Right lobe of liver (tissue), 6 donors: ENCODE data around the gene DCPS. TPM values are rescaled to one million over a fixed set of nuclear protein-coding genes. Genes with fewer than 3 reads are reported as not detected.

Experiments
- ATAC-seq, 4 donors: fragments of 200-7000 bp; cut with Tn5 transposase; one replicate each; pipeline ENCODE4 v1.9.1; 2020; ENCODE audit warnings: mild to moderate bottlenecking in 4 of 4, moderate library complexity in 4 of 4
- DNase-seq, 3 donors: peaks; one replicate each; pipeline ENCODE4 v3.0.0-alpha.2; 2020
- H3K27ac ChIP-seq, 3 donors: fragments of 200-600 bp; one replicate each; pipeline ENCODE4 v1.8.0; 2022
- H3K27me3 ChIP-seq, 2 donors: fragments of 200-600 bp; one replicate each; pipeline ENCODE4 v1.8.0; 2022
- H3K36me3 ChIP-seq, 4 donors: fragments of 200-600 bp; sonication (generic) in 1 of 4; one replicate each; pipeline versions ENCODE4 v1.5.1 to v1.8.0; 2017 to 2022; ENCODE audit warnings: control low read depth in 1 of 4
- H3K4me1 ChIP-seq, 4 donors: fragments of 200-600 bp; sonication (generic) in 1 of 4; one replicate each; pipeline versions ENCODE4 v1.5.1 to v1.8.0; 2017 to 2022; ENCODE audit warnings: control low read depth in 1 of 4
- H3K4me3 ChIP-seq, 3 donors: fragments of 200-600 bp; one replicate each; pipeline ENCODE4 v1.8.0; 2022
- H3K9me3 ChIP-seq, 4 donors: fragments of 200-600 bp; sonication (generic) in 1 of 4; one replicate each; pipeline versions ENCODE4 v1.5.1 to v1.8.0; 2017 to 2022; ENCODE audit warnings: control low read depth in 1 of 4
- POLR2A ChIP-seq: fragments of 450-650 bp; IDR thresholded peaks from one replicate; pipeline ENCODE4 v1.6.1; 2017; ENCODE audit warnings: antibody characterized with exemption, mild to moderate bottlenecking
- WGBS: methylation state at CpG from one replicate; pipeline ENCODE4 v1.1.6; 2018; ENCODE audit warnings: low coverage, low lambda C conversion rate; ENCODE audit not compliant: insufficient coverage; ENCODE audit errors: missing lambda C conversion rate; 5-methylcytosine and 5-hydroxymethylcytosine counted together
- intact Hi-C, 2 donors: fragments of 100-400 bp; cut with DNase I; formaldehyde crosslinking; loops; one replicate each; pipeline versions ENCODE4 v1.11.2 to v1.14.1; 2022
- total RNA-seq, 6 experiments: library from RNA; depleted of rRNA in 2 of 6; stranded (reverse); fragments of >200 nt in 2 of 6; fragmentation: NEBNext Ultra II Directional in 3 of 6; extraction: Animal tissue kit (Norgen Biotek cat#: 25700) in 3 of 6; gene quantifications; one replicate each; pipeline versions ENCODE4 v1.1.0 to v1.2.4, GENCODE V29; 2016 to 2023
- TF ChIP-seq, protein P1 (sequence below), 4 donors: fragments of 200-600 bp in 3 of 4; fragments of 450-650 bp in 1 of 4; IDR thresholded peaks; one replicate each; pipeline versions ENCODE4 v1.5.1 to v1.8.0; 2016 to 2022; ENCODE audit warnings: antibody characterized with exemption in 4 of 4, mild to moderate bottlenecking in 2 of 4
- donor health status: DM: no; HTN: yes; CAD: no.
- donor health status: DM: no; HTN: no; CAD: no.
- donor health status: DM: no; HTN: no; CAD: no.
- donor health status: DM: no; HTN: yes; CAD: no.
- donor health status: DM: no; HTN: yes; CAD: no.

DCPS gene
- total RNA-seq, 6 experiments from 2014 or later = 12.6 to 65.2 (median 21.9) TPM

DNA sequence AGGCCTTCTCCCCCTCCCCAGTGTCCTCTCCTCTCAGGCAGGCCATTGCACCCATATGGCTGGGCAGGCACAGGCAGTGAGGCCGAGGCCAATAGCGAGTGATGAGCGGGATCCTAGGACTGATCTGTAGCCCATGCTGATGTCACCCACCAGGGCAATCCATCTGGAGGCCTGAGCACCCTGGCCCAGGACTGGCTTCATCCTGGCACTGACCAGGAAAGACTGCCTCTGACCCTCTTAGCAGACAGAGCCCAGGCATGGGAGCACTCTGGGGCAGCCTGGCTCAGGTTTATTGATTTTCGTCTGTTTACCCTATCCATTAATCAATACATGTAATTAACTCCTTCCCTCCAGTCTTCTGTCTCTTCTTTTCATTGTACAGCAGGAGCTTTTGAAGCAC lies 26.1 kb upstream of the DCPS start:
- intact Hi-C loops = no loop called here
- DNase-seq (peak; percentile 81 to 88 (median 86)), ATAC-seq (peak; percentile 85 to 88 (median 86))
- Histone ChIP-seq H3K4me1 (peaks cover 0 to 38% (median 15%) of the 10 kb centered on the region in 4 donors), H3K9me3 (no peaks in the 10 kb centered on the region), H3K27ac (peak overlapping the region in 2 of 3 donors; percentile 70 to 87), H3K27me3 (no peaks in the 10 kb centered on the region), H3K4me3 (no peak overlapping the region), H3K36me3 (peaks cover 0 to 22% (median 6%) of the 10 kb centered on the region in 4 donors)
- TF ChIP-seq, protein P1, sequence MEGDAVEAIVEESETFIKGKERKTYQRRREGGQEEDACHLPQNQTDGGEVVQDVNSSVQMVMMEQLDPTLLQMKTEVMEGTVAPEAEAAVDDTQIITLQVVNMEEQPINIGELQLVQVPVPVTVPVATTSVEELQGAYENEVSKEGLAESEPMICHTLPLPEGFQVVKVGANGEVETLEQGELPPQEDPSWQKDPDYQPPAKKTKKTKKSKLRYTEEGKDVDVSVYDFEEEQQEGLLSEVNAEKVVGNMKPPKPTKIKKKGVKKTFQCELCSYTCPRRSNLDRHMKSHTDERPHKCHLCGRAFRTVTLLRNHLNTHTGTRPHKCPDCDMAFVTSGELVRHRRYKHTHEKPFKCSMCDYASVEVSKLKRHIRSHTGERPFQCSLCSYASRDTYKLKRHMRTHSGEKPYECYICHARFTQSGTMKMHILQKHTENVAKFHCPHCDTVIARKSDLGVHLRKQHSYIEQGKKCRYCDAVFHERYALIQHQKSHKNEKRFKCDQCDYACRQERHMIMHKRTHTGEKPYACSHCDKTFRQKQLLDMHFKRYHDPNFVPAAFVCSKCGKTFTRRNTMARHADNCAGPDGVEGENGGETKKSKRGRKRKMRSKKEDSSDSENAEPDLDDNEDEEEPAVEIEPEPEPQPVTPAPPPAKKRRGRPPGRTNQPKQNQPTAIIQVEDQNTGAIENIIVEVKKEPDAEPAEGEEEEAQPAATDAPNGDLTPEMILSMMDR (IDR thresholded peaks at IDR 0.05) = no peak
- TF ChIP-seq POLR2A = no peak
- 42% methylated on average over 2 of the region's 4 CpGs for WGBS

- no peak for TF ChIP-seq POLR2A
- no peak overlapping the region for H3K4me3 ChIP-seq
- peak overlapping the region in 1 of 3 donors; percentile 87 for H3K27ac ChIP-seq
- no peak for ATAC-seq
- no peaks in the 10 kb centered on the region for H3K27me3 ChIP-seq
- WGBS = 48% methylated on average over 4 of the region's 8 CpGs
- intact Hi-C loops = no loop called here
- H3K9me3 ChIP-seq = no peaks in the 10 kb centered on the region
- no peak for DNase-seq
- H3K36me3 ChIP-seq = peaks cover 0 to 10% (median 5%) of the 10 kb centered on the region in 4 donors
- peaks cover 0 to 46% (median 17%) of the 10 kb centered on the region in 4 donors for H3K4me1 ChIP-seq
These were observed 24.7 kb upstream of the DCPS start for GRCh38 chr11:126279191-126279590.

- TF ChIP-seq, protein P1 (IDR thresholded peaks at IDR 0.05) = no peak
- Histone ChIP-seq H3K9me3 (no peaks in the 10 kb centered on the region), H3K36me3 (peaks cover 0 to 4% (median 0%) of the 10 kb centered on the region in 4 donors), H3K27me3 (no peaks in the 10 kb centered on the region), H3K27ac (no peak overlapping the region), H3K4me3 (no peak overlapping the region), H3K4me1 (peaks cover 0 to 48% (median 20%) of the 10 kb centered on the region in 4 donors)
- DNase-seq = no peak
- intact Hi-C loops = no loop called here
- 72% methylated on average over 5 of the region's 5 CpGs for WGBS
- no peak for ATAC-seq
These were observed 23.3 kb upstream of the DCPS start for GRCh38 chr11:126280595-126280994.

DNA sequence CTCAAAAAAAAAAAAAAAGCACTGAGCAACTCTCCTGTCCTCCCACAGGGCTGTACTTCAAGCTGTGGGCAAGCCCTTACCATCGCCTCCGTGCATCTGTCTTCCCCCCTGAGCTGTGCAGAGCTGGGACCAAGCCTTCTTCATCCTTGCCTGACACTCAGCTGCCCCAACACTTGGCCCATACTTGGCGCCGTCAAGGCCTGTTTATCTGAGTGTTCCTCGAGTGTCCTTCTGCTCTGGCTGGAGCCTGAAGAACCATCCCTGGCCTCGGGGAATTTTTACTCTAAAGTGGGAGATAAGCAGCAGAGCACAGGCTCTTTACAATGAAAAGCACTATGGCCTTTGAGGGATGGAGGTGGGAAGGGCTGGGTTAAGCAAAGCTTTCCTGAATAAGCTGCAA lies 22.6 kb upstream of the DCPS start:
- Histone ChIP-seq H3K4me3 (no peak overlapping the region), H3K4me1 (peaks cover 0 to 48% (median 20%) of the 10 kb centered on the region in 4 donors), H3K9me3 (no peaks in the 10 kb centered on the region), H3K36me3 (no peaks in the 10 kb centered on the region), H3K27ac (no peak overlapping the region), H3K27me3 (no peaks in the 10 kb centered on the region)
- intact Hi-C loops = no loop called here
- no peak for TF ChIP-seq POLR2A
- TF ChIP-seq, protein P1 (IDR thresholded peaks at IDR 0.05) = no peak
- ATAC-seq = no peak
- no peak for DNase-seq
- 82% methylated on average over 4 of the region's 6 CpGs for WGBS

GRCh38 chr11:126281666-126282175 lies 22.1 kb upstream of the DCPS start:
- DNase-seq = no peak
- TF ChIP-seq, protein P1 (IDR thresholded peaks at IDR 0.05) = no peak
- TF ChIP-seq POLR2A = no peak
- Histone ChIP-seq H3K9me3 (no peaks in the 10 kb centered on the region), H3K36me3 (peaks cover 0 to 2% (median 0%) of the 10 kb centered on the region in 4 donors), H3K4me3 (peak overlapping the region in 2 of 3 donors; percentile 83 to 87), H3K27me3 (no peaks in the 10 kb centered on the region), H3K27ac (peak overlapping the region in 1 of 3 donors; percentile 99), H3K4me1 (peaks cover 0 to 43% (median 20%) of the 10 kb centered on the region in 4 donors)
- intact Hi-C loops = no loop called here
- 94% methylated on average over 7 of the region's 10 CpGs for WGBS
- no peak for ATAC-seq
